GM21528 (cell line): ENCODE results near the gene RGPD8.
"Not testable (repeated sequence)": the region's sequence is repeated elsewhere in the genome, so short reads cannot be mapped to it uniquely, and the experiment has no call there.

ENCODE experiments used
- ATAC-seq: cut with Tn5 transposase; IDR thresholded peaks from one replicate; pipeline ENCODE4 v1.9.1; 2021; ENCODE audit warnings: mild to moderate bottlenecking, moderate library complexity; ENCODE audit not compliant: unreplicated experiment, low FRiP score

Gene RGPD8

DNA sequence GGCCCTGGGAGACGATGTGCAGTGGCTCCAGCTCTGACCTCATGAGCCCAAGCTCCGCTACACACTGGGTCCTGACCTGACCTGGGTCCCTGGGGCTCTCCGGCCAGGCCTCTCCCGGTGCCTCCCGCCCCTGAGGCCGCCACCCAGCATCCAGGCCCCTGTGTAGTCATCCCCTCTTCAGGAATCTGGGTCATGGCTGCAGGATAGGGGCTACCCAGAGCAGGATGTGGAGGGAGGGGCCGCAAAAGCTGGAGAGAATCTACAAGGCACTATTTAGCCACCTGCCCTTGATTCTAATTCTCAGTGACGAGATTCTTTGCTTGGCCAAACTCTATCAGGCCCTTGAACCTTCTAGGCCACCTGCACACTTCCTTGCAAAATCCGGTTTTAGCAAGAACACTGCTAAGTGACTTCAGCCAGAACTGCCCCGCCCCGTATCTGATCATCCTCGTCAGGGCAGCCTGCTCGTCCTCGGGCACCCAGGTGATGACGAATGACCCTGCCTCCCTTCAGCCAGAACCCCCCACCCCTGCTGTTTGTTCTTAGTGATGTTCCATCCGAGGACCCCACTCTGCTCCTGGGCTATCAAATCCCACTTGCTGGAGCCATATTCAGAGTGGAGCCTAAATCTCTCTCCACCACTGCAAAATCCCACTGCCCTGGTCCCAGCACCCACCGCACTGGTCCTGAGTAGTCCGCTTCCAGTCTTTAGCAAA lies 2.4 kb upstream of the RGPD8 start:
- not testable (repeated sequence) for ATAC-seq

- not testable (repeated sequence) for ATAC-seq
Measured at GRCh38 chr2:112434890-112435715, 1.7 kb upstream of the RGPD8 start.

DNA sequence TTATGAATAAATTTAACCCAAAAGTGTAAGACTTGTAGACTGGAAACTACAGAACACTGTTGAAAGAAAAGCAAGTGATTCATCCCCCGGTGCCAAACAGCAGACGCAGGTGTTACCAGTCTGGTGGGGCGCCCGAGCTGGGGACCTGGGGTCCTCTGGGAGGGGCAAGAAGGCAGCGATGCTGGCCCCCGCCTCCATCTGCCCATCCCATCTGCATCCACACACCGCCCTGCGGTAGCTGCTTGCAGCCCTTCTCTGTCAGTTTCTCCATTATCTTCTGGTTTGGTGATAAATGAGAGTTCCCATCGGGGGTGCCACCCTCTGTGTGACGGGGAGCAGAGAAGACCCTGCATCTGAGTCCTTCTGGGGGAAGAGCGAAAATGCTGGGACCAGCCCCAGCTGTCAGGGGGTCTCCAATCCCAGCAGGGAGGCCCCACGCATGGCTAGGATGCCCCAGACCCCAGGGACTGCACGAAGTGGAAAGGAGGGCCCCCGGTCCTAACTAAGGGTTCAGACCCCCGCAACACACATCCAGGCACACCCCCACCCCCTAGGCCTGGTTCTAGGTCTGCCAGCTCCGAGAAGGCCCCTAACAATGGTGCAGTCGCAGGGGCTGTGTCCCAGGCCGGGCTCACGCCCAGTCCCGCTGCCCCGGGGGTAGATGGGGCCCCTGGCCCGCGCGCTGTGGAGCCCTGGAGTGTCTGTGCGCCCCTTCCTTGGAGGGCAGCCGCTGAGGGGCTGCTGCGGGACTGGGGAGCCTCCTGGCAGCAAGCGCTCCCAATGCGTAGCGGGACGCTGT lies 686 bp upstream of the RGPD8 start:
- no peak for ATAC-seq

DNA sequence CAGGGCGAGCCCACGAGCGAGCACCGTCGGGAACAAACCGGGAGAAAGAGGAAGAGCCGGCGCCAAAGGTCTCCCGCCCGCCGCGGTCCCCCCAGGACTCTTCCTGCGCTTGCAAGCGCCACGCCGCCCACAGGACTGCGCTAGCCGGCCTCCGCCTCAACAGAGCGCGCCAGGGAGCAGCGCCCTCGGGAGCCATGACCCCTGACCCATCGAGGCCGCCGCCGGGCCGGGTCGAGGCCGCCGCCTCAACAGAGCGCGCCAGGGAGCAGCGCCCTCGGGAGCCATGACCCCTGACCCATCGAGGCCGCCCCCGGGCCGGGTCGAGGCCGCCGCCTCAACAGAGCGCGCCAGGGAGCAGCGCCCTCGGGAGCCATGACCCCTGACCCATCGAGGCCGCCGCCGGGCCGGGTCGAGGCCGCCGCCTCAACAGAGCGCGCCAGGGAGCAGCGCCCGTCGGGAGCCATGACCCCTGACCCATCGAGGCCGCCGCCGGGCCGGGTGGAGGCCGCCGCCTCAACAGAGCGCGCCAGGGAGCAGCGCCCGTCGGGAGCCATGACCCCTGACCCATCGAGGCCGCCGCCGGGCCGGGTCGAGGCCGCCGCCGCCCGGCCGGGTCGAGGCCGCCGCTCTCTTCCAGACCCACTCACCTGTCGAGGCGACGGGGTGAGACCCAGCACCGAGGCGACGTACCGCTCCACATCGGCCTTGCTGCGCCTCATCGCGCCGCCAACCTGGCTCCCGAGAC lies 538 bp downstream of the RGPD8 start:
- ATAC-seq, result peak; percentile 48

DNA sequence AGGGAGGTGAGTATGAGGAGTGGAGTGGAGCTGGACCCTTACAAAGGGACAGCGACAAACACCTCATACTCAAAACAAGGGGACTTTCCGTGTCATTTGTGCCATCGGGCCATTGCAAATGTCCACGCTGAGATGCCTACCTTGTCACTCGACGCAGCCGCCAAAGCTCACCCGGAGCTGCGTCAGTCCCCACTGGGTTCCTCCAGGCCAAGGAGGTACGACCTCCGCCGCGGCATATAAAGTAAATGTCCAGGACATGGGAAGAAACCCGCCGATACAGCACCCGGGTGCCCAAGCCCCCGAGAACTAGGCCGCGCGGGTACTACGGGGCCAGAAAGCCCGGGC lies 1.1 kb downstream of the RGPD8 start:
- not testable (repeated sequence) for ATAC-seq

GRCh38 chr2:112431587-112432295 lies 1.7 kb downstream of the RGPD8 start:
- ATAC-seq, result not testable (repeated sequence)

- ATAC-seq, result not testable (repeated sequence)
Measured at GRCh38 chr2:112424553-112424952, 8.9 kb downstream of the RGPD8 start.

DNA sequence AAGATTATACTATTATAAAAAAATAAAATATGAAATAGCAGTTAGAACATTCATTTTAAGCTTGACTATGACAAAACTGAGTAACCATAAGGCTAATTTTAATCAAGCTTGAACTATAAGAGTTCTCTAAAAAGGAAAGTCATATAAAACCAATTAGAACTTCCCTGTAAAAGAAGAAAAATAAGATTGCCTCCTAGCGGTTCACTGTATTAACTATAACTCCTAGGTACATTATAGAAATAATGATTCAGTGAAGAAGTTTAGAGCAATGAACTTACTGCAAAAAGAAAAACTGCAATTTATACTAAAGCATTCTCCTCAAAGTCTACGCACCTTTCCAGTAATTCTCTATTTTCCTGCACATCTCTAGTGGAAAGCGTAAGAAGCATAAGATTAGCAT lies 16.6 kb downstream of the RGPD8 start:
- ATAC-seq, result not testable (repeated sequence)

- not testable (repeated sequence) for ATAC-seq
Measured at GRCh38 chr2:112360055-112360454, 73.4 kb downstream of the RGPD8 start.

GRCh38 chr2:112354335-112354734 lies 79.1 kb downstream of the RGPD8 start:
- ATAC-seq, result not testable (repeated sequence)

- ATAC-seq, result not testable (repeated sequence)
Measured at GRCh38 chr2:112352809-112353603, 80.4 kb downstream of the RGPD8 start.

- not testable (repeated sequence) for ATAC-seq
Measured at GRCh38 chr2:112352292-112352691, 81.2 kb downstream of the RGPD8 start.

GRCh38 chr2:112345030-112346027 lies 88.1 kb downstream of the RGPD8 start:
- ATAC-seq, result no peak

- no peak for ATAC-seq
Measured at GRCh38 chr2:112343827-112344585, 89.4 kb downstream of the RGPD8 start.

DNA sequence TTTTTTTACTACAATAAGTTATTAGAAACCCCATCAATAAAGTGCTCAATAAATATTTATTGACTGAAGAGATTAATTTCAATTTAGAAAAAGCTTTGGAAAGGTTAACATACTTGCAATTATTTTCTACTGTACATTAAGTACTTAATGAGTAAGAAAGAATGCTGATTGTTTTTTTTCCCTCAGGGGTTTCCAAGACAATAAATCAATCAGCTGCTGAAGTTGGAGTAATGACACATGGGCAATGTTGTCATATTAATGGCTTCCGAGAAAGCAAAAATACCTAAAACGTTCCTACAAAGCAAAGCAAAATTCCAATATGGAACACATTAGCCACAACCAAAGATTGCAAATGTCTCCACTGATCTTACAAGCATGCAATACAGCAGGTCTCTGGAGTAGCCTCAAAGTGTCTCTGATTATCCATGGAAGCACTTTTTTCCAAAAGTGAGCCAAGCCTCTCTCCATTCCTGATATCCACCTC lies 91.3 kb downstream of the RGPD8 start:
- ATAC-seq, result no peak

DNA sequence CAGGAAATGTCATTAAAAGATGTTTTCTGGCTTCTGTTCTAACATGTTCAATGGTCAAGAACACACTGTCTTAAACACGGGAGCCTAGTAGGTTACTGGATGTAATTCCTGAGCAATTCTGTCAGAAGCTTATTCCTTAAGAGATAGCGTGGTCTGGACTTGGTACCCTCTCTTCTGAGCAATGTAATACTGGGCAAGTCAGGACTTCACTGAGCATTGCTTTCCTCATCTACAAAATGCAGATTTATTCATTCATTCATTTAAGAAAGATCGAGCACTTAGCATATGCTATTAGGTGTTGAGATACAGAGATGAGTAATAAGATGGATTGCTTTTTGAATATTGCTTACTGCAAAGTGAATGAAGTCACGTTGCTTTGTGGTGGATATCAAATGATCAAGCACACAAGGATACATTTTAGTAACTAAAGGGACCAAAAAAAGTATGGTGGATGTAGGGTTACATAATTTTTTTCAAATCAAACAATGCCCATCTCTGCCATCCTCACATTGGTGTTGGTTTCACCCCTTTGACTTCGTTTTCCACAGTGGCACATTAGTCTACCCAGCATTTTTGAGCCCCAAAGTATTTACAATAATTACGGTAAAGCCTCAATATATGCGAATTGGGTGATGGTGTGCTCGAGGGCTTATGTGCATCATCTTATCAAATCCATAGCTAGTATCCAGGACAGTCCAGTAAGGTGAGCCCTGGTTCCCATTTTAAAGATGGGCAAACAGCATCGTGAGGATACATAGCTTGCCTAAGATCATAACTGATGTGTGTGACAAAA lies 92.8 kb downstream of the RGPD8 start:
- ATAC-seq, result no peak
